H1 (cell line): ENCODE data around the gene ZNF300.
"Not testable (repeated sequence)": the region's sequence is repeated elsewhere in the genome, so short reads cannot be mapped to it uniquely, and the experiment has no call there.

Source experiments
- BCL11A ChIP-seq, 2 experiments: IDR thresholded peaks; one replicate each; pipeline ENCODE4 v1.6.1; 2011; ENCODE audit warnings: low read depth in 2 of 2, low read length in 2 of 2, mild to moderate bottlenecking in 2 of 2
- CREB1 ChIP-seq: IDR thresholded peaks from 2 replicates; pipeline ENCODE4 v1.6.1; 2012; ENCODE audit warnings: inconsistent platforms
- CTCF ChIP-seq, 3 experiments: IDR thresholded peaks; 1 replicate in 2 of 3; 2 replicates in 1 of 3; pipeline versions ENCODE4 v1.5.1 to v1.6.1; 2011; ENCODE audit warnings: low read length in 3 of 3, mild to moderate bottlenecking in 3 of 3, inconsistent platforms in 2 of 3, low read depth in 1 of 3, moderate library complexity in 1 of 3; ENCODE audit not compliant: insufficient read depth in 1 of 3; ENCODE audit errors: control extremely low read depth in 1 of 3
- EZH2 ChIP-seq: fragments of 200-600 bp; sonication (generic); IDR thresholded peaks from 2 replicates; pipeline ENCODE4 v1.7.1; 2012; ENCODE audit warnings: low read depth, mild to moderate bottlenecking, moderate library complexity, low read length, inconsistent platforms; ENCODE audit not compliant: severe bottlenecking
- GABPA ChIP-seq: IDR thresholded peaks from 2 replicates; pipeline ENCODE4 v1.6.1; 2011; ENCODE audit warnings: mild to moderate bottlenecking, low read length, moderate library complexity, borderline replicate concordance; ENCODE audit not compliant: insufficient read depth
- JUN ChIP-seq: IDR thresholded peaks from 2 replicates; pipeline ENCODE4 v1.6.1; 2011; ENCODE audit warnings: low read depth, mild to moderate bottlenecking, improper control_type of control experiment, low read length
- NRF1 ChIP-seq: IDR thresholded peaks from 2 replicates; pipeline ENCODE4 v1.6.1; 2011; ENCODE audit warnings: mild to moderate bottlenecking, low read depth, low read length, improper control_type of control experiment
- POLR2AphosphoS5 ChIP-seq: IDR thresholded peaks from 2 replicates; pipeline ENCODE4 v1.6.1; 2011; ENCODE audit warnings: low read depth, low read length
- SIN3A ChIP-seq, 2 experiments: IDR thresholded peaks in 1 of 2; conservative IDR thresholded peaks in 1 of 2; 2 replicates each; pipeline ENCODE4 v1.6.1; 2011 to 2012; ENCODE audit warnings: low read length in 2 of 2, improper control_type of control experiment in 1 of 2, low read depth in 1 of 2, mild to moderate bottlenecking in 1 of 2
- SP1 ChIP-seq: IDR thresholded peaks from 2 replicates; pipeline ENCODE4 v1.6.1; 2011; ENCODE audit warnings: low read depth, low read length
- TAF1 ChIP-seq: IDR thresholded peaks from 2 replicates; pipeline ENCODE4 v1.6.1; 2011; ENCODE audit warnings: mild to moderate bottlenecking, low read depth, low read length
- ZNF274 ChIP-seq: IDR thresholded peaks from 2 replicates; pipeline ENCODE4 v1.7.0; 2012; ENCODE audit warnings: low read length, borderline replicate concordance; ENCODE audit errors: extremely low read depth
- TF ChIP-seq, protein P1 (sequence below): IDR thresholded peaks from 2 replicates; pipeline ENCODE4 v1.6.1; 2011; ENCODE audit warnings: low read depth, mild to moderate bottlenecking, low read length; ENCODE audit not compliant: insufficient read depth
- TF ChIP-seq, protein P2 (sequence below): IDR thresholded peaks from 2 replicates; pipeline ENCODE4 v1.6.1; 2012; ENCODE audit warnings: inconsistent platforms

GRCh38 chr5:150846308-150846653, 58.5 kb downstream of the ZNF300 start, which contains the start of gene IRGM:
- TF ChIP-seq CTCF (IDR thresholded peaks at IDR 0.05; ENCODE audit: control extremely low read depth in 1 of 3, insufficient read depth in 1 of 3, low read depth in 1 of 3, low read length in 3 of 3); BCL11A (IDR thresholded peaks at IDR 0.05; ENCODE audit: low read depth in 2 of 2, low read length in 2 of 2); SIN3A (conservative IDR thresholded peaks at IDR 0.05 in 1 of 2, IDR thresholded peaks at IDR 0.05 in 1 of 2; ENCODE audit: low read depth in 1 of 2, low read length in 2 of 2); JUN; GABPA; SP1; TAF1; ZNF274; POLR2AphosphoS5; NRF1; CREB1; EZH2: not testable (repeated sequence)
- TF ChIP-seq, protein P1, sequence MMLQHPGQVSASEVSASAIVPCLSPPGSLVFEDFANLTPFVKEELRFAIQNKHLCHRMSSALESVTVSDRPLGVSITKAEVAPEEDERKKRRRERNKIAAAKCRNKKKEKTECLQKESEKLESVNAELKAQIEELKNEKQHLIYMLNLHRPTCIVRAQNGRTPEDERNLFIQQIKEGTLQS = not testable (repeated sequence)
- TF ChIP-seq, protein P2, sequence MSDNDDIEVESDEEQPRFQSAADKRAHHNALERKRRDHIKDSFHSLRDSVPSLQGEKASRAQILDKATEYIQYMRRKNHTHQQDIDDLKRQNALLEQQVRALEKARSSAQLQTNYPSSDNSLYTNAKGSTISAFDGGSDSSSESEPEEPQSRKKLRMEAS = not testable (repeated sequence)
